ENCODE data around the gene PIGX.
A peak's percentile ranks its signal among the peaks of the same experiment; 100 is the strongest.

Gene PIGX

GRCh38 chr3:196774191-196774820, 62.1 kb downstream of the PIGX start:
- H3K4me3 ChIP-seq (ENCODE audit: low read depth, low read length), result no peak overlapping the region
- DNase-seq (ENCODE audit: low read depth), result peak; percentile 11
- TF ChIP-seq CTCF (IDR thresholded peaks at IDR 0.05; ENCODE audit: insufficient read depth, low read depth, low read length, missing control alignments), result no peak

GRCh38 chr3:196774848-196775422, 62.8 kb downstream of the PIGX start:
- no peak for TF ChIP-seq CTCF (IDR thresholded peaks at IDR 0.05; ENCODE audit: insufficient read depth, low read depth, low read length, missing control alignments)
- no peak overlapping the region for H3K4me3 ChIP-seq (ENCODE audit: low read depth, low read length)
- no peak for DNase-seq (ENCODE audit: low read depth)

DNA sequence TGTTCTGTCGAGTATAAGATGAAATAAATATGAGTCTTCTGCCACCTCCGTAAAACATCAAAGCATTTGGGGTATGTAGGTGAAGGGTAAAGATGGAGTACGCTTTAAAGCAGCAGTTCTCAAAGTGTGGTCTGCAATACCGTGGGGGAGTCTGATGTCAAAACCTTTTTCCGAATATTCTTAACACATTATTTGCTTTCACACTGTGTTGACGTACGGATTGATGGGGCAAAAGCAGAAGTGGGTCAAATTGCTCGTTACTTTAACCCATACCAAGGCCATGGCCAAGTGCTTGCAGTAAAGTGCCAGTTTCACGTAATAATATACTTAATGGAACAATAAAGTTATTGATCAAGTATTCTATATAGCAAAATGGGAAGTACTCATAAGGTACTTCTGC, 63.8 kb downstream of the PIGX start:
- no peak overlapping the region for H3K4me3 ChIP-seq (ENCODE audit: low read depth, low read length)
- DNase-seq (ENCODE audit: low read depth), result no peak
- no peak for TF ChIP-seq CTCF (IDR thresholded peaks at IDR 0.05; ENCODE audit: insufficient read depth, low read depth, low read length, missing control alignments)

GRCh38 chr3:196777836-196778235, 65.7 kb downstream of the PIGX start:
- no peak for DNase-seq (ENCODE audit: low read depth)
- no peak overlapping the region for H3K4me3 ChIP-seq (ENCODE audit: low read depth, low read length)
- no peak for TF ChIP-seq CTCF (IDR thresholded peaks at IDR 0.05; ENCODE audit: insufficient read depth, low read depth, low read length, missing control alignments)

DNA sequence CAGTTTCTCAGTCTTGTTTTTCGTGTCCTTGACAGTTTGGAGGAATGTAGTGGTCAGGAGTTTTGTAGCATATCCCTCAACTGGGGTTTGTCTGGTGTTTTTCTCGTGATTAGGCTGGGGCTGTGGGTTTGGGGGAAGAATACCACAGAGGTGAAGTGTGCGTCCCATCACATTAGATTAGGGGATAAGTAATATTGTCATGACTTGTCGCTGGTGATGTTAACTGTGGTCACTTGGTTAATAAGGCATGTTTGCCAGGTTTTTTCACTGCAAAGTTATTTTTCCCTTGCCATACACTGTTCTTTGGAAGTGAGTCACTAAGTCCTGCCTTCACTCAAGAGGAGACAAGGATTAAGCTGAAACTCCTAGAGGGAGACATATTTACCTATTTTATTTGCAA, 66.6 kb downstream of the PIGX start:
- no peak overlapping the region for H3K4me3 ChIP-seq (ENCODE audit: low read depth, low read length)
- DNase-seq (ENCODE audit: low read depth), result no peak
- TF ChIP-seq CTCF (IDR thresholded peaks at IDR 0.05; ENCODE audit: insufficient read depth, low read depth, low read length, missing control alignments), result no peak

DNA sequence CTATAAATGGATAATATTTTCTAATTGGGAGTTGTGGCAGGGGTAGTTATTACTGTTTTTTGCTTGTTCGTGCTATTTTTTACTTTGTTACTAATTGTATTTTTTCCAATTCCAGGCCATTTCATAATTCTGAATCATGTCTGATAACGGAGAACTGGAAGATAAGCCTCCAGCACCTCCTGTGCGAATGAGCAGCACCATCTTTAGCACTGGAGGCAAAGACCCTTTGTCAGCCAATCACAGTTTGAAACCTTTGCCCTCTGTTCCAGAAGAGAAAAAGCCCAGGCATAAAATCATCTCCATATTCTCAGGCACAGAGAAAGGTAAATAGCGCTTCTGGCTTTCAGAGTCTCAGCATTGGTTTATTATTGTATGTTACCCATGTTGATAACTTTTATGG, 70.3 kb downstream of the PIGX start:
- no peak for TF ChIP-seq CTCF (IDR thresholded peaks at IDR 0.05; ENCODE audit: insufficient read depth, low read depth, low read length, missing control alignments)
- DNase-seq (ENCODE audit: low read depth), result no peak
- H3K4me3 ChIP-seq (ENCODE audit: low read depth, low read length), result no peak overlapping the region

Measured in GM12865 (cell line).